NCI-H1048 (cell line): ENCODE measurements around the gene KRTAP5-3.
A peak's percentile ranks its signal among the peaks of the same experiment; 100 is the strongest.
"Not testable (repeated sequence)": the region's sequence is repeated elsewhere in the genome, so short reads cannot be mapped to it uniquely, and the experiment has no call there.

Experiments used
- DNase-seq: peaks from one replicate; lab custom pipeline; 2025; lab: John Stamatoyannopoulos, UW

KRTAP5-3 gene, protein sequence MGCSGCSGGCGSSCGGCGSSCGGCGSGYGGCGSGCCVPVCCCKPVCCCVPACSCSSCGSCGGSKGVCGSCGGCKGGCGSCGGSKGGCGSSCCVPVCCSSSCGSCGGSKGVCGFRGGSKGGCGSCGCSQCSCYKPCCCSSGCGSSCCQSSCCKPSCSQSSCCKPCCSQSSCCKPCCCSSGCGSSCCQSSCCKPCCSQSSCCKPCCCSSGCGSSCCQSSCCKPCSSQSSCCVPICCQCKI

GRCh38 chr11:1608363-1608762, at the start of gene KRTAP5-3:
KRTAP5-3 (minus strand) TSS chr11:1608463; CDS start chr11:1608385, 78 bp downstream.
- no peak for DNase-seq

DNA sequence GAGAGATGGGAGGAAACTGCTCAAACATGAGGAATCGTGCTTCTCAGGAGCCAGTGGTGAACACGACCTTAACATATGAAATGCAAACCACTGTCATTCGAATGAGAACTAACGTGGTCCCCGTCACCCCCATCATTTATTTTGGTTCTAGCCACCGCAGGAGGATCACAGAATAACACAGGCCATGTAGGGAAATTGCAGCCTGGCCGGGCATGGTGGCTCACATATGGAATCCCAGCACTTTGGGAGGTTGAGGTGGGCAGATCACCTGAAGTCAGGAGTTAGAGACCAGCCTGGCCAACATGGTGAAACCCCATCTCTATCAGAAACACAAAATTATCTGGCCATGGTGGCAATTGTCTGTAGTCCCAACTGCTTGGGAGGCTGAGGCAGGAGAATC, 48.4 kb upstream of the KRTAP5-3 start:
- DNase-seq, result no peak

- DNase-seq, result no peak
Measured at GRCh38 chr11:1656061-1656441, 47.8 kb upstream of the KRTAP5-3 start.

GRCh38 chr11:1655168-1656060, 47.2 kb upstream of the KRTAP5-3 start:
- DNase-seq, result no peak

GRCh38 chr11:1654388-1655167, 46.3 kb upstream of the KRTAP5-3 start:
- no peak for DNase-seq

DNA sequence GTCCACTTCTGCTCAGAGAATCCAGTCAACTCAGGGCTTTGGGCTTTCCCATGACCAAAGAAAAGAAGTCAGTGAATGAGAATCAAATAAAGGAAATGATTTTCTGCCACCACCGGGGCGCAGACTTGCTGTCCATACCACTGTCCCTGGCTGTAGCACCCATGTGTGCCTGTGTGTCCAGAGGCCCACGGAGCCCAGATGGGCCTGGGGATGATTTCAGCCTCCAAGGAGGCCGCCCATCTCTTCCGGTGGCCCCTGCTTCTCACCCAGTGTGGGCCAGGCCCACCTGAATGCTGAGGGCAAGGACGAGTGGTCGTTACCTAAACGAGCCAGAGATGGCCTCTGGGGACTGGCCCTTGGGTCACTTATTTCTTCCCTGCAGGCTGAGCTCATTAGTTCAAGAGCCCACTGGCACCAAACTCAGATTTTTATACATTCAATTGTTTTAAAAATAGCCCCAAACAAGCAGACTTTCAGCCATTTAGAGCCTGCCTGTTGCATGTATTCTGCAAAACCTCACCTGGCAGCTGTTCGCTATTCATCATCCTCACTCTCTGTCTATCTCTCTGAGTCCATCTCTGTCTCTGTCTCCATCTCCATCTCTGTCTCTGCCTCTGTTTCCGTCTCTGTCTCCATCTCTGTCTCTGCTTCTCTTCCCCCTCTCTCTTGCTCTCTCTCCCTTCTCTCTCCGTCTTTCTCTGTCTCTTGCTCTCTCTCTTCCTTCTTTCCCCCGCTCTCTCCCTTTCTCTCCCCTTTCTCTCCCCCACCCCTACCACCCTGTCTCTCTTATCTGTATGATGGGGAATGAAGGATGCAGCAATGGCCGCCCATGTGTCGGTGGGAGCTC, 45.5 kb upstream of the KRTAP5-3 start:
- DNase-seq, result no peak

DNA sequence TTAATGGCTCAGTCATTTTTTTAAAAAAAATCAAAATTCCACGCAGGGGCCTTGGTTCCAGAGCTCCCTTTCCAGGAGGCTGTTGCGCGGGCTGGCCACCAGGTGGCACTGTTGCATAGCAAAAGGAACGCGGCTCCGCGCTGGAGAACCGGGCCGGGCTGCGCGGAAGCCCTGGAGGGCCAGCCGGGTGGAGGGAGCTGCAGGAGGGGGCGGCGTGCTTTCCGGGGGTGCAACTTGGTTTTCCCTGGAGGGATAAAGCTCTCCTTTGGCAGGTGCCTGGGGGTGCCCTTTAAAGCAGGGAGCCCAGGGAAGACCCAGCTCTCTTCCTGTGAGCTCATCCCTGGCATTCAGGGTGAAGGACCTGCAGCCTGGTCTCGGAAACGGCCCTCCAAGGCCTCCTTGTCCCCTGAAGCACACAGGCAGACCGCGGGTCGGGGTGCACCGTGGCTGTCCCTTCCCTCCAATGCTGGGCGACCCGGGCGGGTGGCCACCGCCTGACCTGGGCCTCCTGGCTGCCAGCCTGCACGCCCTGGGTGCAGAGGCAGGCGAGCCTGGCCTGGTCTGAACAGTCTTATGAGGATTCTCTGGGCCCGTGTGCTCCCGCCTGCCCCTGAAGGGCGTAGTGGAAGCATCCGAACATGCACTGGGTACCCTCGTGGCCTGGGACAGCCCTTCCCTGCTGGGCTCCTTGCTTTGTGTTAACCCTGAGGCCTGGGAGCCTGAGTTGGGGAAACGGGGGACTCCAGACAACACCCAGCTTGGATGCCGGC, 44.7 kb upstream of the KRTAP5-3 start:
- peak; percentile 22 for DNase-seq

DNA sequence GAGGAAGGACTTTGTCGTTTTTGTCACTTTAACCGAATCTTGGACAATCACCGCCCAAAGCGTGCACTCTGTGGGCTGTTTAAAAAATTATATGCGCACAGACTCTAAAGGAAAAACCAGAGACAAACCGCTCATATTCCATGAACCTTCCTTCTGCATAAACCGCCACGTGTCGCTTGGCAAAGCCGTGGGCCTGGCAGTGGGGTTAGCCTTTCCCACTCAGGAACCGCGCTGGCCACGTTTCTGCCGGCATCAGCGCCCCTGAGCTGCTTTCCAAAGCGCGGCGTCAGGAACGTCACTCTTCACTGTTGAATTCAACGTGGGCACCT, 44.1 kb upstream of the KRTAP5-3 start:
- DNase-seq, result no peak

GRCh38 chr11:1652026-1652425, 43.8 kb upstream of the KRTAP5-3 start:
- DNase-seq, result no peak

- DNase-seq, result no peak
Measured at GRCh38 chr11:1651411-1651980, 43.2 kb upstream of the KRTAP5-3 start.

- no peak for DNase-seq
Measured at GRCh38 chr11:1650918-1651262, 42.6 kb upstream of the KRTAP5-3 start.

- DNase-seq, result no peak
Measured at GRCh38 chr11:1650034-1650917, 42.0 kb upstream of the KRTAP5-3 start.

- no peak for DNase-seq
Measured at GRCh38 chr11:1648653-1649420, 40.6 kb upstream of the KRTAP5-3 start.

DNA sequence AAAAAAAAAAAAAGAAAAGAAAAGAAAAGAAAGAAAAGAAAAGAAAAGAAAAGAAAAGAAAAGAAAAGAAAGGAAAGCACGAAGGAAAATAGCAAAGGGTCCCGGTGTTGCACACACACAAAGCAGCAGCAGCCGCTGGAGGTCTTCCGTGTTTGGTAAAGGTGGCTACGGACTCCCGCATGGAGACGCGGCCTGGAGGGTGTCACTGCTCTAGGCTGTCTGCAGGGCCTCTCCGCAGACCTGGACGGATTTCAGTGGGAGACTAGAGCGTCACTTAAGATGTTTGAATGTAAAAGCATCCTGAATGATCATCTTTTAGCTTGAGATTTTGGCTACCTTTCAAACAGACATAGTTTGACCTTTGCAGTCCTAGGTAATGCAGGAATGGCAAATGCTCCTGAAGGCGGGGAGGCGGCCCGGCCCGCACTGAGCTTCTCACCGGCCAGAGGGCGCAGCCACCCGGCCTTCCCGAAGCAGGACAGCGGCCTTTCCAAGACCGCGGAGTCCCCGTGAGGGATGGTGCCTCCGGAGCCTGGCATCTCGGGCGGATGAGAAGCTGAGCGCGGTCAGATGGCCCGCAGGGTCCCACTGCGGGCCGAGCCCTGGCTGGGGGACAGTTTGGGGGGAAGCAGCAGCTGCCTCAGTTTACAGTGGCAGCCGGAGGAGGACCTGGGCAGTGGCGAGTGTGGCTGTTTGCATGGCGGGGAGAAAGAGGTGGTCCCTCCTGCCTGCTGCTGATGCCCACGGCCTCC, 39.8 kb upstream of the KRTAP5-3 start:
- no peak for DNase-seq

DNA sequence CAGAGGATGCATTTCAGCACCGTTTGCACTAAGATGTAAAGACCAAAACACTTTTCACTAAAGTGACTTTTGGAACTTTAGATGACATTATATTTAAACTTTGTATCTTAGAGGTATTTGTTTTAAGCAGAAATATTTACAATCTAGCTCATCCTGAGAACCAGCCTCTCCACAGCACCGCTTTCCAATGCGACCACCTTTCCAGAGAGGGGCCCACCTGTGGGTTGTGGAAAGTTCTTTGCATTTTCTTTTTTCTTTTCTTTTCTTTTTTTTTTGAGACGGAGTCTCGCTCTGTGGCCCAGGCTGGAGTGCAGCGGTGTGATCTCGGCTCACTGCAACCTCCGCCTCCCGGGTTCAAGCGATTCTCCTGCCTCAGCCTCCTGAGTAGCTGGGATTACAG, 38.3 kb upstream of the KRTAP5-3 start:
- DNase-seq, result not testable (repeated sequence)

GRCh38 chr11:1645357-1645821, 37.1 kb upstream of the KRTAP5-3 start:
- DNase-seq, result no peak

DNA sequence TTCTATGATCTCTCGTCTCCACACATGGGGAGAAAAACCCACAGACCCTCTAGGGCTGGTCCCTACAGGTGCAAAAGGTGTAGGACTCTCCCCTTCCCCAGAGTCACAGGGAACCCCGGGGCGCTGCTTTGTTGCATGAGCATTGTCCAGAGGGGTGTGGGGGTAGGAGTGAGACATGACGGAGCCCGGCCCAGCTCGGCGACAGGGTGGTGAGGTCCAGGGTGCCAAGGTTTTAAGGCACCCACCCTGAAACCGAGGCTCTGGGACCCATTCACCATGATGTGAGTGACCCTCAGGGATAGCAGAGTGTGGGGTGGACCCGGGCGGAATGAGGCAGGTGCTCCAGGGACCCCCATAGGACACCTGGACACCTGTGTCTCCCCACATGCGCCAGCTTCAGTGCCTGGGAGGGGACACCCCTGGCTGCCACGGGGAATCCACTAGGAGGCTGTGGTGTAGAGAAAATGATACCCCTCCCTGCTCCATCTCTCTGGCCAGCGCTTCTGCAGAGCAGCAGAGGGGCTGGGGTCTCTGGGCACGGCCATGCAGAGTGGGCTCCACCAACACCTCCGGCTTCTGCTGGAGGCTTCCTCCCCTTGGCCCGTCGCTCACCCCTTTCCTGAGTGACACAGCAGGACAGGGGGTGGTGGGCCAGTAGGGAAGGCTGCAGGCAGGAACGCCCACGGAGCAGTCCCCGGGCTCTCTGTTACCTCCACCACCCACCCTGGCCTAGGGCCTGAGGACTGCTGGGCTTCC, 36.5 kb upstream of the KRTAP5-3 start:
- no peak for DNase-seq
